Activated naive CD4-positive, alpha-beta T cell treated with anti-CD3 and anti-CD28 coated beads, Interleukin-2, amount 50 U/mL, for 24 hours (primary cell): ENCODE measurements around the gene RBM41.
"Not testable (repeated sequence)": the region's sequence is repeated elsewhere in the genome, so short reads cannot be mapped to it uniquely, and the experiment has no call there.

Experiments used
- H3K27ac Mint-ChIP-seq: one replicate; pipeline ENCODE4 v1.8.0; 2021; ENCODE audit warnings: mild to moderate bottlenecking, mixed read lengths
- H3K27me3 Mint-ChIP-seq: one replicate; pipeline ENCODE4 v1.8.0; 2021; ENCODE audit warnings: mixed read lengths
- H3K36me3 Mint-ChIP-seq: one replicate; pipeline ENCODE4 v1.8.0; 2021; ENCODE audit warnings: mixed read lengths
- H3K4me1 Mint-ChIP-seq: one replicate; pipeline ENCODE4 v1.8.0; 2021; ENCODE audit warnings: mixed read lengths
- H3K4me3 Mint-ChIP-seq: one replicate; pipeline ENCODE4 v1.8.0; 2021; ENCODE audit warnings: mild to moderate bottlenecking, mixed read lengths
- H3K9me3 Mint-ChIP-seq: one replicate; pipeline ENCODE4 v1.8.0; 2021; ENCODE audit warnings: mixed read lengths

The RBM41 gene

GRCh38 chrX:107118322-107119147, at the start of gene RBM41:
Gene RBM41 (minus strand): TSS chrX:107118822. CDS start chrX:107118773, 49 bp downstream.
- Mint-ChIP-seq H3K9me3 (no peaks in the 10 kb centered on the region), H3K36me3 (peaks cover 17% of the 10 kb centered on the region), H3K27ac (peak within 1 kb of the TSS; percentile 95), H3K4me3 (peak within 1 kb of the TSS; percentile 97), H3K4me1 (peaks cover 47% of the 10 kb centered on the region), H3K27me3 (no peaks in the 10 kb centered on the region)

- no peaks in the 10 kb centered on the region for H3K27me3 Mint-ChIP-seq
- no peak overlapping the region for H3K4me3 Mint-ChIP-seq
- no peak overlapping the region for H3K27ac Mint-ChIP-seq
Observed at GRCh38 chrX:107168257-107168656, 49.6 kb upstream of the RBM41 start.

GRCh38 chrX:107167163-107167921, 48.7 kb upstream of the RBM41 start:
- H3K4me3 Mint-ChIP-seq, result no peak overlapping the region
- H3K36me3 Mint-ChIP-seq, result no peaks in the 10 kb centered on the region
- no peaks in the 10 kb centered on the region for H3K27me3 Mint-ChIP-seq
- no peak overlapping the region for H3K27ac Mint-ChIP-seq
- H3K9me3 Mint-ChIP-seq, result no peaks in the 10 kb centered on the region
- H3K4me1 Mint-ChIP-seq, result no peaks in the 10 kb centered on the region

More at GRCh38 chrX:107168257-107168656, 49.6 kb upstream of the RBM41 start:
- no peaks in the 10 kb centered on the region for H3K36me3 Mint-ChIP-seq
- H3K4me1 Mint-ChIP-seq, result no peaks in the 10 kb centered on the region
- H3K9me3 Mint-ChIP-seq, result no peaks in the 10 kb centered on the region

- not testable (repeated sequence) for H3K36me3 Mint-ChIP-seq, H3K9me3 Mint-ChIP-seq, H3K4me3 Mint-ChIP-seq, H3K27ac Mint-ChIP-seq, H3K4me1 Mint-ChIP-seq, H3K27me3 Mint-ChIP-seq
Observed at GRCh38 chrX:107157618-107158017, 39.0 kb upstream of the RBM41 start.

GRCh38 chrX:107155621-107156430, 37.2 kb upstream of the RBM41 start:
- H3K9me3 Mint-ChIP-seq, H3K27me3 Mint-ChIP-seq, H3K36me3 Mint-ChIP-seq, H3K4me1 Mint-ChIP-seq: not testable (repeated sequence)
- Mint-ChIP-seq H3K4me3 (peak overlapping the region; percentile 81), H3K27ac (peak overlapping the region; percentile 62)

- peak overlapping the region; percentile 62 for H3K27ac Mint-ChIP-seq
Observed at GRCh38 chrX:107154787-107155620, 36.4 kb upstream of the RBM41 start.

GRCh38 chrX:107153005-107153404, 34.4 kb upstream of the RBM41 start:
- Mint-ChIP-seq H3K27me3 (peaks cover 1% of the 10 kb centered on the region), H3K36me3 (no peaks in the 10 kb centered on the region), H3K27ac (no peak overlapping the region), H3K4me3 (no peak overlapping the region), H3K4me1 (peaks cover 8% of the 10 kb centered on the region), H3K9me3 (no peaks in the 10 kb centered on the region)

More at GRCh38 chrX:107154787-107155620, 36.4 kb upstream of the RBM41 start:
- peak overlapping the region; percentile 81 for H3K4me3 Mint-ChIP-seq
- no peaks in the 10 kb centered on the region for H3K36me3 Mint-ChIP-seq
- no peaks in the 10 kb centered on the region for H3K9me3 Mint-ChIP-seq
- peaks cover 1% of the 10 kb centered on the region for H3K27me3 Mint-ChIP-seq
- H3K4me1 Mint-ChIP-seq, result peaks cover 8% of the 10 kb centered on the region

- Mint-ChIP-seq H3K36me3 (no peaks in the 10 kb centered on the region), H3K9me3 (no peaks in the 10 kb centered on the region), H3K27ac (no peak overlapping the region), H3K4me1 (peaks cover 8% of the 10 kb centered on the region), H3K27me3 (no peaks in the 10 kb centered on the region), H3K4me3 (no peak overlapping the region)
Observed at GRCh38 chrX:107146670-107147069, 28.0 kb upstream of the RBM41 start.

- peak overlapping the region; percentile 30 for H3K27ac Mint-ChIP-seq
- no peaks in the 10 kb centered on the region for H3K27me3 Mint-ChIP-seq
- H3K36me3 Mint-ChIP-seq, result peaks cover 4% of the 10 kb centered on the region
- peak overlapping the region; percentile 73 for H3K4me3 Mint-ChIP-seq
- H3K9me3 Mint-ChIP-seq, result no peaks in the 10 kb centered on the region
- peaks cover 17% of the 10 kb centered on the region for H3K4me1 Mint-ChIP-seq
Observed at GRCh38 chrX:107135965-107136307, 17.3 kb upstream of the RBM41 start.

- Mint-ChIP-seq H3K9me3 (no peaks in the 10 kb centered on the region), H3K27me3 (no peaks in the 10 kb centered on the region), H3K4me3 (peak overlapping the region; percentile 73), H3K4me1 (peaks cover 17% of the 10 kb centered on the region), H3K36me3 (peaks cover 4% of the 10 kb centered on the region), H3K27ac (peak overlapping the region; percentile 68)
Observed at GRCh38 chrX:107135049-107135964, 16.7 kb upstream of the RBM41 start.

- no peaks in the 10 kb centered on the region for H3K36me3 Mint-ChIP-seq
- peaks cover 8% of the 10 kb centered on the region for H3K4me1 Mint-ChIP-seq
- H3K9me3 Mint-ChIP-seq, result no peaks in the 10 kb centered on the region
- H3K27ac Mint-ChIP-seq, result no peak overlapping the region
- H3K4me3 Mint-ChIP-seq, result no peak overlapping the region
- H3K27me3 Mint-ChIP-seq, result no peaks in the 10 kb centered on the region
Observed at GRCh38 chrX:107123750-107124149, 5.1 kb upstream of the RBM41 start.

GRCh38 chrX:107119283-107119682, 661 bp upstream of the RBM41 start:
- H3K27ac Mint-ChIP-seq, result peak overlapping the region; percentile 95
- no peaks in the 10 kb centered on the region for H3K9me3 Mint-ChIP-seq
- peaks cover 10% of the 10 kb centered on the region for H3K36me3 Mint-ChIP-seq
- H3K27me3 Mint-ChIP-seq, result no peaks in the 10 kb centered on the region
- H3K4me1 Mint-ChIP-seq, result peaks cover 39% of the 10 kb centered on the region
- peak overlapping the region; percentile 97 for H3K4me3 Mint-ChIP-seq

GRCh38 chrX:107117993-107118321, 665 bp downstream of the RBM41 start:
- peaks cover 51% of the 10 kb centered on the region for H3K4me1 Mint-ChIP-seq
- peaks cover 17% of the 10 kb centered on the region for H3K36me3 Mint-ChIP-seq

GRCh38 chrX:107107459-107107858, 11.2 kb downstream of the RBM41 start:
- Mint-ChIP-seq H3K27ac (no peak overlapping the region), H3K36me3 (peaks cover 20% of the 10 kb centered on the region), H3K27me3 (no peaks in the 10 kb centered on the region), H3K9me3 (no peaks in the 10 kb centered on the region), H3K4me3 (no peak overlapping the region), H3K4me1 (peaks cover 36% of the 10 kb centered on the region)

More at GRCh38 chrX:107117993-107118321, 665 bp downstream of the RBM41 start:
- H3K27me3 Mint-ChIP-seq, result no peaks in the 10 kb centered on the region
- peak overlapping the region; percentile 97 for H3K4me3 Mint-ChIP-seq
- no peaks in the 10 kb centered on the region for H3K9me3 Mint-ChIP-seq
- H3K27ac Mint-ChIP-seq, result peak overlapping the region; percentile 35
